Measurements from ENCODE around the gene ZDHHC4.

- TF ChIP-seq, protein P1, sequence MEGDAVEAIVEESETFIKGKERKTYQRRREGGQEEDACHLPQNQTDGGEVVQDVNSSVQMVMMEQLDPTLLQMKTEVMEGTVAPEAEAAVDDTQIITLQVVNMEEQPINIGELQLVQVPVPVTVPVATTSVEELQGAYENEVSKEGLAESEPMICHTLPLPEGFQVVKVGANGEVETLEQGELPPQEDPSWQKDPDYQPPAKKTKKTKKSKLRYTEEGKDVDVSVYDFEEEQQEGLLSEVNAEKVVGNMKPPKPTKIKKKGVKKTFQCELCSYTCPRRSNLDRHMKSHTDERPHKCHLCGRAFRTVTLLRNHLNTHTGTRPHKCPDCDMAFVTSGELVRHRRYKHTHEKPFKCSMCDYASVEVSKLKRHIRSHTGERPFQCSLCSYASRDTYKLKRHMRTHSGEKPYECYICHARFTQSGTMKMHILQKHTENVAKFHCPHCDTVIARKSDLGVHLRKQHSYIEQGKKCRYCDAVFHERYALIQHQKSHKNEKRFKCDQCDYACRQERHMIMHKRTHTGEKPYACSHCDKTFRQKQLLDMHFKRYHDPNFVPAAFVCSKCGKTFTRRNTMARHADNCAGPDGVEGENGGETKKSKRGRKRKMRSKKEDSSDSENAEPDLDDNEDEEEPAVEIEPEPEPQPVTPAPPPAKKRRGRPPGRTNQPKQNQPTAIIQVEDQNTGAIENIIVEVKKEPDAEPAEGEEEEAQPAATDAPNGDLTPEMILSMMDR (IDR thresholded peaks at IDR 0.05), result no peak
- TF ChIP-seq POLR2A (IDR thresholded peaks at IDR 0.05), result no peak
Measured at GRCh38 chr7:6546498-6547251, 30.6 kb upstream of the ZDHHC4 start.
